Measurements from ENCODE around the gene RER1.
A peak's percentile ranks its signal among the peaks of the same experiment; 100 is the strongest.

RER1 gene

DNA sequence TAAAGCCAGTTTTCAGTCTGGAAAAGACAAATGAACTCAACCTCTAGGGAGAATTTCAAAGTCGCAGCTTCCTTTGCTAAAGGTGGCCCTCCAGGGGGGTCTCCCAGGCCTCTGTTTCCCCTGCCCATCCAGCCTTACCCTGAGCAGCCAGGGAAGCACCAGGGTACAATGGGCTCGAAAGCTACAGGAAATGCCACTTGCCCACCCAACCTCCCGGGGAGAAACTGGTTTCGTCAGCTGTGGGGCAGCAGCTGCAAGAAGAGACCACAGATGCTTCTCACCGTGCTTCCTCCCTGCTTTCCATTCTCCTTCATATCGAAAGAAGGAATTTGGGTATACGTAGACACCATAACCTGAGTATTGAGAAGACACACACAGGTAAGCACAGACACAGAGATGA lies 2.0 kb upstream of the RER1 start:
- DNase-seq (ENCODE audit: low spot score): no peak

DNA sequence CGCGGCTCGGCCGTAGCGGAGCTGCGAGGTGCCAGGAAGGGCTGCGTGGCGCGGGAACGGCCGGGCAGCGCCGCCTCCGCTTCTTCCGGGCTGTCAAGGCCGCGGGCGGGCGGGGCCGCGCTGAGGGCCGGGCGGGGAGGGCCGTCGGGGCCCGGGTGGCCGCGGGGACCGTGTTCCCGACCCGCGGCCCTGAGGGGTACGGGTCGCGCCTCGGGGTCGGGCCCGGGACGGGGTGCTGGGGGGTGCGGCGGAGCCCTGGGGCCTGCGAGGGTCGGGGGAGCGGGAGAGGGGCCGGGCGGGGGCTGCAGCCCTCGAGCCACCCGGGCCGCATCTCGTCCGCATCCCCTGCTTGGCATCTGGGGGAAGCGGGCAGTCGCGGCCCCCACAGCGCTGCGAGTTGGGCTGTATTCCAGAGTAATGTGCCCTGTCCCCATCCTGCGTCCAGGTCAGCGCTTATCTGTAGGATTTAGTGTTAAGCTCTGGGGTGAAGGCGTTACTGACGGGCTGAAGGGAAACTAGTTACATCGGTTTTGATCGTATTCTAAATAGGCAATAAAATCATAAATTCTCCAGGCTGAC lies 379 bp downstream of the RER1 start:
- DNase-seq (ENCODE audit: low spot score): no peak

DNA sequence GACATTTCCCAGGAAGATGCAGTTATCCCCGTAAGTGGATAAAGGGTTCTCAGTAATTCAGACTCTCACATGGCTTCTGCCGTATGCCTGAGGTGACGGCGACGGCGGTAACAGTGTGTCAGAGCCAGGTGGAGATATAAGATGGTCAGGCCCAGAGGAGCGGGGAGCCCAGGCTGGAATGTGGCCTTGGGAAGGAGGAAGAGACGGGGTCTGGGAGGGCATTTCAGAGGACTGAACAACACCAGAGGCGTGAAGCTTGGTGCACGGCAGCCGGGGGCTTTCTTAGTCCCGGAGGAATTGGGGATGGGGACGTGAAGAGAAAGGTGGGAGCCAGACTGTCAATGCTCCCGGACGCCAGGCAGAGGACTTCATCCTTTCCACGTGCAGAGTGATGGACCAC lies 1.0 kb downstream of the RER1 start:
- DNase-seq (ENCODE audit: low spot score): no peak

DNA sequence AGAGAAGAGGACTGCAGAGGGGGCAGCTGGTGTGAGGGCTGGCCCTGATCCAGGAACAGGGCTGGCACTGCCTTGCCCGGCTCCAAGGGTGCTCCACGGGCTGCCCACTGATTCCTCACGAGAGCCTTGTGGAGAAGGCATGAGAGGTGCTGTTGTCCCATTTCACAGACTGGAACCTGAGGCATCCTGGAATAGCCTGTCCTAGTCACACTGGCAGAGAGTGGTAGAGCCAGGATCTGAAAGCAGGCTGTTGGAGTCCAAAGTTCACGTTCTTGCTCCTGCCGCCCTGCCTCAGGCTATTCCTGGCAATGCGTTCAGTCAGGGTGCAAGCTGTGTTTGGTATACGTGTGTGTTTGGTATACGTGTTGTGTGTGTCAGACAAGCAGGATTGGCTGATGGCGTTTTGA lies 1.8 kb downstream of the RER1 start:
- peak; percentile 44 for DNase-seq (ENCODE audit: low spot score)

DNA sequence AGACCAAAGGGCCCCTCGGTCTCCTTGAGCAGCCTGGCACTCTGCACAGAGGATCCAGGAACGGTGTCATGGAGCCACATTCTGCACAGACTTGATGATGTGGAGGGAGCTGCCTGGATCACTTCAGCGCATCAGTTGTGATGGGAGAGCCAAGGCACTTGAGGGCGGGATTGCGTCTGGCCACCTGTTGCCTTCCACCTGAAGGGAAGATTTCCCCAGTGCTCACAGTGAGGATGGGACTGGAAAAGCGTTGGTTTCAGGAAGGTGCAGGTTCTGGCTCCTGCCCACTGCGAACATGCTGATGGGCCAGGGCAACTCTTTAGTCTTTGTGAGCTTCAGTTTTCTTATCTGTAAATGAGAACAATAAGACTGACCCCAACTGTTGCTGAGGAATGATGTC lies 2.6 kb downstream of the RER1 start:
- DNase-seq (ENCODE audit: low spot score): no peak

DNA sequence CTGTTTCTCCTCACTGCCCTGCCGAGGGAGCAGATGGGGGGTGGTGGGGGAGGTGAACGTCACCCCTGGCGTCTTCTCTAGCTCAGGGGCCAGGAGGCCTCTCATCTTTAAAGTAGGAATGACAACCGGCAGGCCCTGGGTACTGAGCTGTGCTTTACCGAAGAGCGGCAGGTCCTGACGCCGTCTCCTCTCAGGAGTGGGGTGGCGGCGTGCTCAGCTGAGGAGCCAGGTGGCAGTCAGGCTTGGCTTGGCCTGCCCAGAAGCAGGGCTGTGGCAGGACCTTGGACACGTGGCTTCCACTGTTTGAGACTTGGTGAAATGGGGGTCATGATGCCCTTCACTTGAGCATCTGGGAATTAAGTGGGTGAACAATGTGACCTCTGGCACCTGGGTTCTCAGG lies 3.1 kb downstream of the RER1 start:
- no peak for DNase-seq (ENCODE audit: low spot score)

DNA sequence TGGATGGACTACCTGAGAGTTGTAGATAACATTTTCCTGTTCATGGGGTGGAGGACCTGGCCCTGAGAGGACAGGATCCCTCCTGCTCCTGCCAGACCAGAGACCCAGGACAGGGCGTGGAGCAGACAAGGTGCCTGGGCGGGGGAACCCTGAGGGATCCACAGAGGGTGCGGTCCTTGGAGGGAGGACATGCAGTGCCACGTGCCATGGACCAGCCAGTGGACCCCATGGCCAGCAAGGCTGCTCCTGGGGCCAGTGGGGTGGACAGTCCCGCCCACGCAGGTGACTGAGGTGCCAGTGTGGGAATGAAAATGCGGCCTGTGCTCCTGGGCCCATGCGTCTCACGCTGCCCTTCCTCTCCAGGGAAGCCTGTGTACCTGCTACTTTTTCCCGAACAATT lies 3.6 kb downstream of the RER1 start:
- no peak for DNase-seq (ENCODE audit: low spot score)

DNA sequence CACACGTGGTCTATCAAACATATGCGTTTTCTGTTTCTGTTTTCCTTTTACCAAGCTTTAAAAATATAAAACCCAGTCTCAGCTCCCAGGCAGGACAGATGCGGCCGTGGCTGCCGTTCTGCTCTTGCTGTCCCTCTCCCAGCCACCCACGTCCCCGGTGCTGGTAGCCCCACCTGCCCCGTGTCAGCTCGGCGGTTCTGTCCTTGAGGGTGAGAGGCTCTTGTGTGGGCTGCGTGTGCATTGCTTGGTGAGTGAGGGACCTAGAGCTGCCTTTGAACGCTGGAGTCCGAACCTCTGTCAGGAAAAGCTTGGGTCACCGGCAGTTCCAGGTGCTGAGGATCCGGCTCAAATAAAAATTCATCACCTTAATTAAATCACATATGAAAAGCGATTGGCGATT lies 4.4 kb downstream of the RER1 start:
- DNase-seq (ENCODE audit: low spot score): no peak

DNA sequence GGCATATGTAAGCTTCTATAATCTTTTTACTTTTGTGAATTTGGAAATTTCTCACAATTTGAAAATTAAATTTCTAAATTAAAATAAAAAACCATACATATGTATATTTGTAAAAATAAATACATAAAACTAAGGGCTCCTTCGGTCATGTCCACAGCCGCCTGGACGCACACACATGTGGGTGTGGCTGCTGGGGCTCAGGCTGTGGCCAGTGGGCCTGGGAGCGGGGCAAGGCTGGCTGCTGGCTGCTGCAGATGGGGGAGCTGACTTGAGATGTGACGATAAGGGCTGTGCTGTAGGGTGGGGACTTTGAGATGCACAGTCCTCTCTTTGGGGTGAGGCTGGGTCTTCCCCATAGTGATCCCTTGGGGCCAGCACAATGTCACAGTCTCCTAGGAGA lies 4.8 kb downstream of the RER1 start:
- no peak for DNase-seq (ENCODE audit: low spot score)

DNA sequence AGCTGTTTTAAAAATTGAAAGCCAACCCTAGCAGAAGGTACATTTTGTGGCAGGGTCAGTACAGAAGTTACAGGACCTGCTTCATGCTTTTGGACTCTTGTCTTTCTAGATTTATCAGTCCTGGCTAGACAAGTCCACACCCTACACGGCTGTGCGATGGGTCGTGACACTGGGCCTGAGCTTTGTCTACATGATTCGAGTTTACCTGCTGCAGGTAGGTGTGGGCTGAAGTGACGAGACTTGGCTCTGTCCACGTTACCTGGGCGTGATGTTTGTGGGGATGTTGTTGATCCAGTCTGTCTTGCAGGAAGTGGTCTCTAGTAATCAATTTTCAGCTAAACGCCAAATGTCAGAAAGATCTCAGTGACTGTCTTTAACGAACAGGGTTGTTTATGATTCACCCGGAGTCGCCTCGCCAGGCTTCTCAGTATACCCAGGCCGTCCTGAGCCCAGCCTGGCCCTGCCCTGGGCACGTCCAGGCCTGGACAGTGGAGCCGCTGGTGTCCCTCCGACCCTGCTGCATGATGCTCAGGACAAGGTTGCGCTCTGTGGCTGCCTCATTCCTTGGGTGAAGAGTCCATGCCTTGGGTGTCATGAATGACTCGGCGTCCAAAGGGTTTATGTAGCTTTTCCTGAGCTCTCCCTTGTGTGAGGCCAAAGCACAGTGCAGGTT lies 5.5 kb downstream of the RER1 start:
- no peak for DNase-seq (ENCODE audit: low spot score)

DNA sequence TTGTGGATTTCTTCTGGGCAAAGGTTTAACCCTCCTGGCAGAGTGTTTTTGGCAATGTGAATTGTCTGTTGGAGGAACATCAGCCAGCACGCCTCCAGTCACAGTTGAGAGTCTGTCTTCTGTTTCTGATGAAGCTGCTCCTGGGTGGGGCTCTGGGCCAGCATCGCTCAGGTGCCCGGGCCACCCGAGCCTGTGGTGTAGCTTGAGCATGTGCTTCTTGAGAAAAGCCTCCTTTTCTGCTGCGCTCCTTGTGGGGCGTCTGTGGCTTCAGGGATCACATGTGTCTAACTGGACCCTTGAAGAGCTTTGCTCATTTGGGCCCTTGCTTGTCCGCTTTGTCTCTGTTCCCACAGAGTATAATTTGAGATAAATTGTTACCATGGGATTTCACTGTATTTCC lies 7.2 kb downstream of the RER1 start:
- no peak for DNase-seq (ENCODE audit: low spot score)

DNA sequence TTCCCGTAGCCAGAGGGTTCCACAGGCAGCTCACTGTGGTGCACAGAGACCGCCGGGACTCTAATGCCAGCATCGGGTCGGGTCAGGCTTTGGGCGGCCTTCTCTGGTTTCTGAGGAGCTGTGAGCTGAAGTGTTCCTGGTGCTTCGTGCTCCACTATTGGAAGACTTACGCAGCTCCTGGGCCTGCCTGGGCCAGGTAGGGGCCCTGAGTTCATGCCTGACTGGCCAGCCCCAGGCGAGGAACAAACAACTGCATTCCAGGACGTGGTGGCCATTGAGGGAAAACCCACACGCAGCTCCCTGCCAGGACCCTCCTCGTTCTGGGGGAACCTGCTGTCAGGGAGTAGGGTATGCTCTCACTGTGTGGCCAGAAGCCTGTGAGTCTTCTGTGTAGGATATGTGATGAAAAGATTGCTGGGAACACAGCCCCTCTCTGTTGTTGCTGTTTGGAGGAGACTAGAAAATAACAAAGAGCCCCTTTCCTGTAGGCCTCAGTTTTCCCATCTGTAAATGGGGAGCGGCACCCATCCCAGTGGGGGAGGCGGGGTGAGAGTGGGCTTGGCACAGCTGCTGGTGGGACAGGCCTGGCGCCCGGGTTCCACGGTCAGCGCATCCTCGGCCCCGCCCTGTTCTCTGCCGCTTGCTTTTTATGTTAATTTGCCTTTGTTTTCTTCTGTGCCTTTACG lies 8.4 kb downstream of the RER1 start:
- no peak for DNase-seq (ENCODE audit: low spot score)

DNA sequence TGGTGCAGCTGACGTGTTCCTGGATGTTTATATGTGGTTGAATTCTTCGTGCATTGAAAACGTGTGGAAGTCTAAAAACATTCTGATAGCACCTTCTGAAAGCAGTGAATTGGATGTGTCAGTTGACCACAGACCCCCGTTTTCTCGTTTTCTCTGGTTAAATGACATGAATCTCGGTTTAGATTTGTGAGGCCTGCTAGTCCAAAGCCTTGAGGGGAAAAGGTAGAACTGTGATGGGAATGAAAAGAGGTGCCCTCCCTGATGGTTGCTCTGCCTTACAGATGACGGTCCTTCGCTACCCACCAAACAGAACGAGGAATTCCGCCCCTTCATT lies 8.9 kb downstream of the RER1 start:
- no peak for DNase-seq (ENCODE audit: low spot score)

DNA sequence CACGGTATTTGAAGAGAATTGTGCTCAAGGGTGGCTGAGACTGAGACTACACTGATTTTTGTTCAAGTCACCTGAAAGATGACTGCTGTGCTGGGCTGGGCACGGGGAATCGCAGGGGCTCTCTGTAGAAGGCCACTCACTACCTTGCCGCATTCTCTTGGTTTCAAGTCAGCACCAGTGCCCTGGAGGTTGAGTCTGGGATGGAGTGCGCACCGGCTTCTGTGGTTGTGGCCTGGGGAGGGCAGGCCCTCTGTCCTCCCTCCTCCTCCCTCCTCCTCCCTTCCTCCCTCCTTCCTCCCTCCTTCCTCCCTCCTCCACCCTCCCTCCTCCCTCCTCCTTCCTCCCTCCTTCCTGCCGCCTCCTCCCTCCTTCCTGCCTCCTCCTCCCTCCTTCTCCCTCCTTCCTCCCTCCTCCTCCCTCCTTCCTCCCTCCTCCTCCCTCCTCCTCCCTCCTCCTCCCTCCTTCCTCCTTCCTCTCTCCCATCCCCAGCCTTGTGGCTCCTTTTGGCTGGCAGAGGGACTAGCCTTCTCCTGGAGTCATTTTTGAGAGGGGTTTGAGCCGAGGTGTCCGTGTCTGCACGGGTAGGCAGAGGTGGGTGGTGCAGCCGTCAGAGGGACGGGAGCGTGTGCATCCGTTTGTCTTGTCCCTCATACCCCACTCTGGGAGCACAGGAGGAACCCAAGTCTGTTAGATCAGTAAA lies 9.5 kb downstream of the RER1 start:
- no peak for DNase-seq (ENCODE audit: low spot score)

DNA sequence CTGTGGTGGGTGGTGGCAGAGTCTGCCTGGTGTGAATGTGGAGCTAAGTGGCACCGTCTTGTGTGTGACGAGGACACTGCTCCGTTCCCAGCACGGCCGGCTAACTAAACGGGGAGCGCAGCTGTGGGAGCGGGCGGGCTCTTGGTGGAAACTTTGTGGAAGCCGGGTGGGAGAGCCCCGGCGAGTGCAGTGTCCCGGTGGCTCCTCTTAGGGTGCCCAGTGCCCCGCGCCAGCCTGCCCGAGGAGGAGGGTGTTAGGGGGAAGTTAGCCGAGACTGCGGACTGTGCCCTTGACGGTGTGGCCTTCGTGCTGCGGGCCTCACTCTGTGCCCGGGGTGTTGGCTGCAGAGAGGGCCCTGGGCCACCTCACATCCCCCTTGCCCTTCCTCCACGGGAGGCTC lies 10.8 kb downstream of the RER1 start:
- no peak for DNase-seq (ENCODE audit: low spot score)

DNA sequence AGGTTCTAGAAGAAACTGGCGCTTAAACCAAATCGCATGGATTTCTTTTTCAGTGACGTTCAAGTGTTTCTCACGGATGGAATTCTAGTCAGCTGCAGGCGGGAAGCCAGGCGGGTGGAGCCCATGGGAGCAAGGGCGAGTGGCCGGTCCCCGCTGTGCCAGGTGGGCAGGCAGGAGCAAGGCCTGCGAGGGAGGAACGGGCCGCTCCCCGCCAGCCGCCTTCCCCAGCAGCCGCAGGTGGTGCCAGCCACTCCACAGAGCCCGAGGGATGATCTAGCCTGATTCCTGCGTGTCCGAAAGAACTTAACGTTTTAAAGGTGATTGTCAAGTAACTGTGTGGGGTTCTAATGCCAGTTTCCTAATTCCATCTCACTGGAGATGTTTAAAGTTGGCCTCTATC lies 11.6 kb downstream of the RER1 start:
- DNase-seq (ENCODE audit: low spot score): no peak

DNA sequence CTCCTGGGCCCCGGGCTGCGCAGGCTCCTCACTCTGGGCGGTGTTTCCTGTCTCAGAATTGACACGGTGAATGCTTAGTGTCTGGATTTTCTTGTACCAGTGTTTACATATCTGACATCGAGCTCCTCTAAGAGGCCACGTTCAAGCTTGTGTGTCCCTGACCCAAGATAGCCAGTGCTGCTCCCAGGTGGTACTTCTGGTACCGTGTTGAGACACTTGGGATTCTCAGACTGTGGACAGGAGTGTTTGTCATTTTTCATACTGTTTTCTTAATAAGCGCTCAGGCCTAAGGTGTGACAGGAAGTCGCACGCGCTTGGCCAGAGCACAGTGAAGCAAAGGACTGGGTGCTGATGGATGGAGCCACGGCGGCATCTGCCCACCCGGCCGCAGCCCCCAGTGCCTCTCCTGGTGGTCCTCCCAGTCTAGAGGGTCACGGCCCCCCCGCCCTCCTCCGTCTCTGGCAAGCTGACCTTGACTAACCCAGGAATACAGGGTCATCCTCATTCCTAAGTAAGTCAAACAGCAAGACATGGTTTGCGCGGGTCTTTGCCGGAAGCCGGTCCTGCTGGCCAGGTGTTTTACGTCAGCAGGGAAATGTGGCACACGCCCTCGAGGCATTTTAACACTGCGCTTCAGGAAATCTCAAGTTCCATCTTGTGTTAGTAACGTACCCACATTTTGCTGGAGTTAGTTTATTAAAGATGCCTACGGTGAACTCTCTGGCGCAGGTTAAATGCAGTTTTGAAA lies 12.7 kb downstream of the RER1 start:
- DNase-seq (ENCODE audit: low spot score): no peak

DNA sequence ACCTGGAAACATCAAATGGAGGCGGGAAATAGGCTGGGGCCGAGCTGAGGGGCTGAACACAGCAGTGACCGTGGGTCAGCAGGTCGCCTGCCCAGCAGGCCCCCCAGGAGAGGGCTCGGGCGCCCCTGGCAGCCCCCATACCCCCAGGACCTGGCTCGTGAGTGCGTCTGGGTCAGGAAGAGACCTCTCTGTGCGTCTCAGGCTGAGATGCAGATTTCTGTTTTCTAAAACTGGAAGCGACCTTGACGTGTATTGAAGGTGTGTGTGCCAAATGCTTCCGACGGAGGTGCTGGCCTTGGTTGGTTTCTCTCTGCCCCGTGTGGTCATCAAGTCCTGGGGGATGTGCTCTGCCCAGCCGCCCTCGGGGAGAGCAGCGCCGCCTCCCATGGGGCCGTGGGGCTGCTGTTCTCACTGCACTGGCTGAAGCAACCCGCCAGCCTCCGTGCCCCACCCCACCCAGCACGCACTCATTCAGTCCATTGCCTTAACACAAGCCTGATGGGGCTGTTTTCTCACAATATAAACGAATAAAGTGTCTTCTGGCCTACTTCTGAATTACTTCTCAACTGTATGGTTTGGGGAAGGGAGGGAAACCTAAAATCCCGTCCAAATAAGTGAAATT lies 13.4 kb downstream of the RER1 start:
- DNase-seq (ENCODE audit: low spot score): no peak

DNA sequence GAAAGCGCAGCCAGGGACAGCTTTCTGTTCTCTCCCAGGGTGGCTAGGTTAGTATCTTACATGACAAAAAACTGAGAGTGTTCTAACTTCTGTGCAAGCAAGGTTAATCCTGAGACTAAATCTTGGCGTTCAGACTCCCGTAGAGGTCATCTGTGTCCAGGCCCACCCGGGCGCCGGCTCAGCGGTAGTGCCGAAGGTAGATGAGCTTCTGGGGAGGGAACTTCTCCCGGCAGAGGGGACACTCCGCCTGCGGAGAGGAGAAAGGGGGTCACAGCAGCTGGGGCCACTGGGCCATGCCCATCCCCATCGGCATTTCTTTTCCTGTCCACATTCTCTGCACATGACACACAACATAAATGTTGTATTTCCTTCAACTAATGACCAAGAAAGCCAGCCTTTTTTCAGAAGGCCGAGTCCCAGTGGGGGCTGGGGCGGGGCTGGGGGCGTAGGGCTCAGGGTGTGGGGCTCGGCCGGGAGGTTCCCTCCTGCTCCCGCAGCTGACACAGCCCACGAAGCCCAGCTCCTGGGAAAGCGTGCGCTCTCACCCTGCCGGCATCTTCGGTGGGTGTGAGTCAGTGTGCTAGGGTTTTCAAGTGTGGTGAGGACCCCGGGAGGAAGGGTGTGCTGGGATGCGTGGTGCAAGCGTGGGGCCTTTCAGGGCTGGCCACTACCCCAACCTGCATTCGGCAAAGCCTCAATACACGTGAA lies 14.1 kb downstream of the RER1 start:
- DNase-seq (ENCODE audit: low spot score): no peak

DNA sequence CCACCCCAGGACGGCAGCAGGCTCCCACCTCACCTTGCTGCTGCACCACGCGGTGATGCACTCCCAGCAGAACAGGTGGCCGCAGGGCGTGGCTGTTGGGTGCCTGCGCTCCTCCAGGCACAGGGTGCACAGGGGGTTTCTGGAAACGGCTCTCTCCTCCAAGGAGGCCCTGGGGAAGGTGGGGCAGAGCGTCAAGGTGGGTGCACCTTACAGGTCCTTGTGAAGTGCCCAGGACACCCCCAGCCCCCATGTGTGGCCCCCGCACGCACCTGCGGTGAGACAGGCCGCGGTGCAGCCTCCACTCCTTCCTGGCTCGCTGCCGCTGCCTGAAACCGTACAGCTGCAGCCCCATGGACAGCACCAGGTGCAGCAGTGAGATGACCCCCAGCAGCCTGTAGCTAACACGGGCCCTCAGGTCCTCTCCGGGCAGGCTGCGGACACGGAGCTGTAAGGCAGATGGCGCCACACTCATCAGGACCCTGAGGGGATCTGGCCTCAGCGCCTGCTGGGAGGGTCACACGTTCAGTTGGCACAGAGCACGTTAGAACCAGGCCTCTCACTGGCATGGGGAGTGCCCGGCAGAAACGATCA lies 14.9 kb downstream of the RER1 start:
- no peak for DNase-seq (ENCODE audit: low spot score)
